ENCODE data around the gene CDH23.

Gene CDH23

DNA sequence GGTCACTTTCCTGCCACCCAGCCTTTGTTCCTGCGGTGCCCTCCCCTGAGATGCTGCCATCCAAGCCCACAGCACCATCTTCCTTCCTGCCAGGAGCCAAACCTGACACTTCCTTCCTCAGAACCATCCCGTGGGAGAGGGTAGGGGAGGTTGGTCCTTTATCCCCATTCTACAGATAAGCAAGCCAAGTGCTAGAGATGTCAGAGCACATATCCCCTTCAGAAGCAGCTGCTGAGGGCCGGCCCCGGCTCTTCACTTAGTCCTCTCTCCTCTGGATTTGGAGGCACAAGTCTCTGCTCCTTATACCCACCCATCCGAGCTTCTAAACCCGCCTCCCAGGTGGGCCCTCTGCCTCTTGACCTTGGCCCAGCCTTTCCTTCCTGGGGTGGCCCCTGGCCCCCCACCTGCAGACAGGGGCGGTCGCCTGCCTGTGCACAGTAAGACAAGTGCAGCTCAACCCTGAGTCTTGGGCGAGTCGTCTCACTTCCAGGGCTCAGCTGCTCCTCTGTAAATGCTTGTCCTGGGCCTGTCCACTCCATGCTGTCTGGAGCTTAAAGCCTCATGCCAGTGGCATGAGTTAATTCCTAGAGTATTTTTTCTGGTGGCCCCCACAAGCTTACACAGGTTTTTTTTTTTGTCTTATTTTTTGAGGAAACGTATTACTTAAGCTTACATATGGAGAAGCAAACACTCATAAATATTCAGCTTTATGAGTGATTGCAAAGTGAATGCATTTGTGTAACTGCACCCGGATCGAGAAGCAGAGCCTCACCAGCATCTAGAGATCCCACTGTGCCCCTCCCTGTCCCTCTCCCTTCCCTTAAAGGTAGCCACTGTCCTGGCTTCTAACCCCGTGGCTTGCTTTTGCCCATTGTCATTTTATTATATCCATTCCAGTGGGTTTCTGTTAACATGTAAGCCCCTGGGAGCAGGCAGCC, 125.1 kb downstream of the CDH23 start:
- no peaks in the 10 kb centered on the region for H3K36me3 ChIP-seq (ENCODE audit: control insufficient read depth, insufficient read depth, low read length)
- no peak overlapping the region for H3K27ac ChIP-seq (ENCODE audit: low read depth, low read length)
- no peaks in the 10 kb centered on the region for H3K4me1 ChIP-seq (ENCODE audit: control insufficient read depth, insufficient read depth, low read length)
- H3K9ac ChIP-seq (ENCODE audit: low read depth, low read length), result no peak overlapping the region
- no peaks in the 10 kb centered on the region for H3K27me3 ChIP-seq (ENCODE audit: control insufficient read depth, insufficient read depth, low read length)
- H3K4me3 ChIP-seq (ENCODE audit: low read depth, low read length), result no peak overlapping the region
- H3K9me3 ChIP-seq (ENCODE audit: control insufficient read depth, insufficient read depth, low read length), result no peaks in the 10 kb centered on the region

DNA sequence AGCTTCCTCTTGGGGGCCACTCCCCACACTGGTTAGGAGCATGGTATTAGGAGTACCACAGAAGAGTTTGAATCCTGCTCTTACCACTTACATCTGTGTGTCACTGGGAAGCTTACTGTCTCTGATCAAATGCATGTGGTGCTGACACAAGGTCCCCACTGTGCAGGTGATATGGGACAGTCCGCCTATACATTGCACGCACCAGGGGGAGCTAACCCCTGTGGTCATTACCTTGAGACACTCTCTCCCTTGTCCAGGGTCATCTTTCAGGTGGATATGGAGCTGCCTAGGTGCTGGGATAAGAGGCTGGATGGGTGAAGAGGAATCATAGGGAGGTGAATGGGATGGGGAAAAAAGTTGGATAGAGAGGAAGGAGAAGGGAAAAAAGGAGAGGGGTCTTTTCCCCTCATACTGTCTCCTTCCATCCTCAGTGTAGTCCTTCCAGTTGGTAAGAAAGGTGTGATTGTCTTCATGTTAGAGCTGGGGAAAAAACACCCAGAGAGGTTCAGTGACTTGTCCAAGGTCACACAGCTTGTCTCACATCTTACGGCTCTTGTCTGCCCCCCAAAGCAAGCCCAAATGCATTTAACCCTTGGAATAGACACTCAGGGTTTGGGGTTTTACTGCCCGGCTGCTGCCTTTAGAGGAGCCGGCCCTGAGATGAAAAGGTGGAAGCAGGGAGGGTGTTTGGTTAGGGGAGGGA, 125.9 kb downstream of the CDH23 start:
- Histone ChIP-seq H3K4me1 (ENCODE audit: control insufficient read depth, insufficient read depth, low read length) (no peaks in the 10 kb centered on the region), H3K4me3 (ENCODE audit: low read depth, low read length) (no peak overlapping the region), H3K9me3 (ENCODE audit: control insufficient read depth, insufficient read depth, low read length) (no peaks in the 10 kb centered on the region), H3K27me3 (ENCODE audit: control insufficient read depth, insufficient read depth, low read length) (no peaks in the 10 kb centered on the region), H3K27ac (ENCODE audit: low read depth, low read length) (no peak overlapping the region), H3K36me3 (ENCODE audit: control insufficient read depth, insufficient read depth, low read length) (no peaks in the 10 kb centered on the region), H3K9ac (ENCODE audit: low read depth, low read length) (no peak overlapping the region)

DNA sequence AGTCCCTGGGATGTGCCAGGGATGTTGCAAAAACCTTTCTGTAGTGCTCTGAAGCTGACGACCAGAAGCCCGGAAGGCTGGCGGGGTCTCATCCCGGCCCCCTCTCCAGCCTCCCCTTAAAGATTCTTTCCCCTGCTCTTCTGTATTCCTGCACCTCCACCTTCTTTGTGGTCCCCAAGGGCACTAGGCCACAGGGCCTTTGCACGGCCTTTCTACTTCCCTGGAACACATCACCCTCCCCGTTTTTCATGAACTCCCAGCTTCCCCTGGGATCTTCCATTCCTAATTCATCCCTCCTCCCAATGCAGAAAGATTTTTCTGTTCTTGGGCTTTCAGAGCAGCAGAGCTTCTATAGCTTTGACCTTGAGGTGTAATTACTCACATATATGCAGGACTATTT, 127.0 kb downstream of the CDH23 start:
- Histone ChIP-seq H3K9ac (ENCODE audit: low read depth, low read length) (no peak overlapping the region), H3K9me3 (ENCODE audit: control insufficient read depth, insufficient read depth, low read length) (no peaks in the 10 kb centered on the region), H3K27me3 (ENCODE audit: control insufficient read depth, insufficient read depth, low read length) (no peaks in the 10 kb centered on the region), H3K4me3 (ENCODE audit: low read depth, low read length) (no peak overlapping the region), H3K36me3 (ENCODE audit: control insufficient read depth, insufficient read depth, low read length) (no peaks in the 10 kb centered on the region), H3K4me1 (ENCODE audit: control insufficient read depth, insufficient read depth, low read length) (peaks cover 9% of the 10 kb centered on the region), H3K27ac (ENCODE audit: low read depth, low read length) (no peak overlapping the region)

DNA sequence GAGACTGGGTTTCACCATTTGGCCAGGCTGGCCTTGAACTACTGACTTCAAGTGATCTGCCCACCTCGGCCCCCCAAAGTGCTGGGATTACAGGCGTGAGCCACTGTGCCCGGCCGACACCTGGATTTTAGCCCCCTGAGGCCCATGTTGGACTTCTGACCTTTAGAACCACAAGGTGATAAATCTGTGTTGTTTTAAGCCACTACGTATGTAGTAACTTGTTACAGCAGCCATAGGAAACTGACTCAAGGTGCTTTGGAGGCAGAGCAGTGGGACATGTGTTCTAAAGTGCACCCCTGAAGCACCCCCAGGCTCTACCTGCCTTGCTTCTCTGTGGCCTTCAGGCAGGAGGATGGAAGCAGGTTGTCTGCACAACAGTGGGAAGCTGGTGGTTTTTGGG, 128.4 kb downstream of the CDH23 start:
- Histone ChIP-seq H3K4me3 (ENCODE audit: low read depth, low read length) (no peak overlapping the region), H3K27ac (ENCODE audit: low read depth, low read length) (no peak overlapping the region), H3K27me3 (ENCODE audit: control insufficient read depth, insufficient read depth, low read length) (no peaks in the 10 kb centered on the region), H3K4me1 (ENCODE audit: control insufficient read depth, insufficient read depth, low read length) (peaks cover 17% of the 10 kb centered on the region), H3K9ac (ENCODE audit: low read depth, low read length) (no peak overlapping the region), H3K9me3 (ENCODE audit: control insufficient read depth, insufficient read depth, low read length) (no peaks in the 10 kb centered on the region), H3K36me3 (ENCODE audit: control insufficient read depth, insufficient read depth, low read length) (no peaks in the 10 kb centered on the region)

DNA sequence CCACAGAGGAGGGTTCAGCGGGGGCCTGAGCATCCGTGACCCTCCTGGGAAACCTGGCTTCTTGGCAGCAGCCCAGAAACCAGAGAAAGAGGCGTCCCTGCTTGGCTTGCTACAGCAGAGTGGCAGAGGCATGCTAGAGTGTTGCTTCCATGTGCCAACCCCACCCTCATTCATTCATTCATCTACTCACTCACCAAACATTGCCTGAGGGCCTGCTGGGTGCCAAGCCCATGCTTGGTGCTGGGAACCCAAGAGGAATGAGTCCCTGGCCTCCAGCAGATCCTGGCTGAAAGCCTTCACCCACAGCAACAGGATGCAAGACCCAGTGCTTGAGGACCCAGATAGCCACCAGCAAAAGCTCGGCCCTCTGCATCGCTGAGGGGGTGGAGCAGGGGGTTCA, 129.0 kb downstream of the CDH23 start:
- Histone ChIP-seq H3K27me3 (ENCODE audit: control insufficient read depth, insufficient read depth, low read length) (no peaks in the 10 kb centered on the region), H3K9ac (ENCODE audit: low read depth, low read length) (no peak overlapping the region), H3K36me3 (ENCODE audit: control insufficient read depth, insufficient read depth, low read length) (no peaks in the 10 kb centered on the region), H3K4me3 (ENCODE audit: low read depth, low read length) (no peak overlapping the region), H3K27ac (ENCODE audit: low read depth, low read length) (no peak overlapping the region), H3K9me3 (ENCODE audit: control insufficient read depth, insufficient read depth, low read length) (no peaks in the 10 kb centered on the region), H3K4me1 (ENCODE audit: control insufficient read depth, insufficient read depth, low read length) (peaks cover 17% of the 10 kb centered on the region)

GRCh38 chr10:71526653-71527052, 129.9 kb downstream of the CDH23 start:
- Histone ChIP-seq H3K27ac (ENCODE audit: low read depth, low read length) (no peak overlapping the region), H3K36me3 (ENCODE audit: control insufficient read depth, insufficient read depth, low read length) (no peaks in the 10 kb centered on the region), H3K9me3 (ENCODE audit: control insufficient read depth, insufficient read depth, low read length) (no peaks in the 10 kb centered on the region), H3K4me3 (ENCODE audit: low read depth, low read length) (no peak overlapping the region), H3K27me3 (ENCODE audit: control insufficient read depth, insufficient read depth, low read length) (no peaks in the 10 kb centered on the region), H3K4me1 (ENCODE audit: control insufficient read depth, insufficient read depth, low read length) (peaks cover 17% of the 10 kb centered on the region), H3K9ac (ENCODE audit: low read depth, low read length) (no peak overlapping the region)

DNA sequence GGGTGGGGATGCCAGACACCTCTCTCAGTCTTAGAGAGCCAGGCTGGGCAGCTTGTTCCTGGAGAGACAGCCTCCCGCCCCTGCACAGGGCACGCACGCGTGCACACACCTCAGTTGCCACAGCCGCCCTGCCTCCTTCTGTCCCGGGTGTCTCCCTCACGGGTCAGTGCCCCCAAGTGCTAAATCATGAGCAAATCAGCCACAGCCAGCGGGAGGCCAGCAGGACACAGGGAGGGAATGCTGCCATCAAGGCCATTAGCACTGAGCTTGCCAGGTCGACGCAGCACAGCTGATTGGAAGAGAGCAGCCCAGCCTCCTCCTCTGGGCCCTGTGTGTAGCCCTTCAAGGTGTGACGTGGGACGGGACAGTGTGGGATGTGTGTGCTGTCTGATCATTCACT, 130.4 kb downstream of the CDH23 start:
- H3K27ac ChIP-seq (ENCODE audit: low read depth, low read length), result no peak overlapping the region
- no peak overlapping the region for H3K4me3 ChIP-seq (ENCODE audit: low read depth, low read length)
- H3K4me1 ChIP-seq (ENCODE audit: control insufficient read depth, insufficient read depth, low read length), result peaks cover 17% of the 10 kb centered on the region
- no peaks in the 10 kb centered on the region for H3K36me3 ChIP-seq (ENCODE audit: control insufficient read depth, insufficient read depth, low read length)
- H3K9ac ChIP-seq (ENCODE audit: low read depth, low read length), result no peak overlapping the region
- H3K9me3 ChIP-seq (ENCODE audit: control insufficient read depth, insufficient read depth, low read length), result no peaks in the 10 kb centered on the region
- H3K27me3 ChIP-seq (ENCODE audit: control insufficient read depth, insufficient read depth, low read length), result no peaks in the 10 kb centered on the region

DNA sequence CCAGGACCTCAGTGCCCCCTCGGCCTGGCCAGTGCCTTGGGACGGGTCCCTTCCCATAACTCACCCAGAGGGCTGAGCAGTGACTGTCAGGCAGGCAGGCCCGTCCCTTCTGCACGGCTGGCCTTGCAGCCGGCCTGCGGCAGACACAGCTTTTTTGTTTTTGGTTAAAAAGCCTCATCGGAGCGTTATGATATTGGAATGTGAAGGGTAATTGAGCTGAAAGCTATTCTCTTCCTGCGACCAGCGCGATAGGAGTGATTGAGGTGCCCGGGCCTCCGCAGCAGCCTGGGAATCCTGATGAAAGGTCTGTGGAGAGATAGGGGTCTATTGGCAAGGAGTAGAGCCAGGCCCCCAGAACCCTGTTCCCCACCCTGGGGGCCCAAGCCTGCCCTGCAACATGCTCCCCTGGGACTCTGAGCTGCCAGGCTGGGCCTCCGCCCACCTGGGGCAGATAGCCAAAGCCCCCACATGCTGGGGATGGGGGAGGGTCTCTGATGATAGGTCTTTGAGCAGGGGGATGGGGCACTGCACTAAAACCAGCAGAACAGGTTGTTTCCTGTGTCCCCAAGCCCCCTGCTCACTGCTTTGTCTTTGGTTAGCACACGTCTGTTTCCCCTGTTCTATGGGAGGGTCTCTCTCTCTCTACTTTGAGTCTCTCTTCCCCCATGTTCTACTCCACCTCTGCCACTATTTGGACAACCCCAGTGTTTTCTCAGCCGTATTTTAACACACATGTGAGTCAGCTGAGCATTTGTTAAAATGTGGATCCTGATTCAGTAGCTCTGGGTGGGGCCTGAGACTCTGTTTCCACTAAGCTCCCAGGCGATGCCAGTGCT, 131.9 kb downstream of the CDH23 start:
- Histone ChIP-seq H3K27me3 (ENCODE audit: control insufficient read depth, insufficient read depth, low read length) (no peaks in the 10 kb centered on the region), H3K27ac (ENCODE audit: low read depth, low read length) (no peak overlapping the region), H3K4me1 (ENCODE audit: control insufficient read depth, insufficient read depth, low read length) (peaks cover 17% of the 10 kb centered on the region), H3K9me3 (ENCODE audit: control insufficient read depth, insufficient read depth, low read length) (no peaks in the 10 kb centered on the region), H3K9ac (ENCODE audit: low read depth, low read length) (no peak overlapping the region), H3K36me3 (ENCODE audit: control insufficient read depth, insufficient read depth, low read length) (no peaks in the 10 kb centered on the region), H3K4me3 (ENCODE audit: low read depth, low read length) (no peak overlapping the region)

- Histone ChIP-seq H3K9ac (ENCODE audit: low read depth, low read length) (no peak overlapping the region), H3K27ac (ENCODE audit: low read depth, low read length) (no peak overlapping the region), H3K4me3 (ENCODE audit: low read depth, low read length) (no peak overlapping the region), H3K27me3 (ENCODE audit: control insufficient read depth, insufficient read depth, low read length) (no peaks in the 10 kb centered on the region; the same call in 1 of the 2 replicates), H3K9me3 (ENCODE audit: control insufficient read depth, insufficient read depth, low read length) (no peaks in the 10 kb centered on the region), H3K36me3 (ENCODE audit: control insufficient read depth, insufficient read depth, low read length) (no peaks in the 10 kb centered on the region), H3K4me1 (ENCODE audit: control insufficient read depth, insufficient read depth, low read length) (peaks cover 17% of the 10 kb centered on the region)
Observed at GRCh38 chr10:71529207-71529827, 132.6 kb downstream of the CDH23 start.

- Histone ChIP-seq H3K36me3 (ENCODE audit: control insufficient read depth, insufficient read depth, low read length) (no peaks in the 10 kb centered on the region), H3K4me1 (ENCODE audit: control insufficient read depth, insufficient read depth, low read length) (peaks cover 17% of the 10 kb centered on the region), H3K4me3 (ENCODE audit: low read depth, low read length) (no peak overlapping the region), H3K9ac (ENCODE audit: low read depth, low read length) (no peak overlapping the region), H3K27me3 (ENCODE audit: control insufficient read depth, insufficient read depth, low read length) (no peaks in the 10 kb centered on the region; the same call in 1 of the 2 replicates), H3K9me3 (ENCODE audit: control insufficient read depth, insufficient read depth, low read length) (no peaks in the 10 kb centered on the region), H3K27ac (ENCODE audit: low read depth, low read length) (no peak overlapping the region)
Observed at GRCh38 chr10:71530781-71531180, 134.1 kb downstream of the CDH23 start.
